Suprapubic skin (tissue), 4 donors: ENCODE data around the gene KLF16. TPM values are rescaled to one million over a fixed set of nuclear protein-coding genes. Genes with fewer than 3 reads are reported as not detected.
A peak's percentile ranks its signal among the peaks of the same experiment; 100 is the strongest.

Experiments
- DNase-seq, 2 donors: peaks; one replicate each; pipeline ENCODE4 v3.0.0-alpha.2; 2019; ENCODE audit warnings: low spot score in 2 of 2
- H3K27ac ChIP-seq: fragments of 200-600 bp; sonication (generic); one replicate; pipeline ENCODE4 v1.5.1; 2019
- H3K27me3 ChIP-seq: fragments of 200-600 bp; sonication (generic); one replicate; pipeline ENCODE4 v1.5.1; 2019
- H3K36me3 ChIP-seq: fragments of 200-600 bp; sonication (generic); one replicate; pipeline ENCODE4 v1.5.1; 2019
- H3K4me1 ChIP-seq: fragments of 200-600 bp; sonication (generic); one replicate; pipeline ENCODE4 v1.5.1; 2019
- H3K4me3 ChIP-seq: fragments of 200-600 bp; sonication (generic); one replicate; pipeline ENCODE4 v1.5.1; 2019; ENCODE audit warnings: mild to moderate bottlenecking
- H3K9me3 ChIP-seq: fragments of 200-600 bp; sonication (generic); one replicate; pipeline ENCODE4 v1.5.1; 2019
- CTCF ChIP-seq, 2 donors: fragments of 200-600 bp in 1 of 2; fragments of 450-650 bp in 1 of 2; sonication (generic) in 1 of 2; IDR thresholded peaks; one replicate each; pipeline ENCODE4 v1.5.1; 2016 to 2019; ENCODE audit warnings: antibody characterized with exemption in 2 of 2, mild to moderate bottlenecking in 1 of 2, moderate library complexity in 1 of 2
- EP300 ChIP-seq: sonication (generic); formaldehyde crosslinking; IDR thresholded peaks from one replicate; pipeline ENCODE4 v1.6.1; 2017; ENCODE audit warnings: antibody characterized with exemption
- POLR2A ChIP-seq, 2 donors: fragments of 450-650 bp; IDR thresholded peaks; one replicate each; pipeline ENCODE4 v1.6.1; 2017; ENCODE audit warnings: antibody characterized with exemption in 2 of 2, mild to moderate bottlenecking in 2 of 2, moderate library complexity in 2 of 2
- POLR2AphosphoS5 ChIP-seq, 3 donors: sonication (generic); formaldehyde crosslinking; IDR thresholded peaks; one replicate each; pipeline ENCODE4 v1.6.1; 2017; ENCODE audit warnings: antibody characterized with exemption in 3 of 3
- WGBS: methylation state at CpG from one replicate; pipeline ENCODE4 v1.1.5; 2018; 5-methylcytosine and 5-hydroxymethylcytosine counted together
- total RNA-seq, 4 donors: library from RNA; depleted of rRNA; stranded (reverse); fragments of >200 nt; gene quantifications; one replicate each; pipeline ENCODE4 v1.1.0, GENCODE V29; 2016

The KLF16 gene
- total RNA-seq, 4 donors from 2014 or later: 12.1 to 30.8 (median 20.9) TPM

- H3K4me1 ChIP-seq: peaks cover 49% of the 10 kb centered on the region
- 33% methylated on average over 8 of the region's 8 CpGs for WGBS
- H3K36me3 ChIP-seq: no peaks in the 10 kb centered on the region
- no peaks in the 10 kb centered on the region for H3K27me3 ChIP-seq
- DNase-seq: no peak
- H3K4me3 ChIP-seq: peak overlapping the region; percentile 58
- no peak for TF ChIP-seq POLR2AphosphoS5 (IDR thresholded peaks at IDR 0.05)
- H3K9me3 ChIP-seq: no peaks in the 10 kb centered on the region
- peak overlapping the region; percentile 90 for H3K27ac ChIP-seq
Observed at GRCh38 chr19:1904860-1905109, 41.4 kb upstream of the KLF16 start.

GRCh38 chr19:1902923-1903322, 39.5 kb upstream of the KLF16 start:
- Histone ChIP-seq H3K36me3 (no peaks in the 10 kb centered on the region), H3K4me1 (peaks cover 37% of the 10 kb centered on the region), H3K4me3 (no peak overlapping the region), H3K27me3 (no peaks in the 10 kb centered on the region), H3K9me3 (no peaks in the 10 kb centered on the region), H3K27ac (no peak overlapping the region)
- TF ChIP-seq EP300 (no peak), POLR2AphosphoS5 (IDR thresholded peaks at IDR 0.05) (no peak), CTCF (IDR thresholded peaks at IDR 0.05) (no peak), POLR2A (IDR thresholded peaks at IDR 0.05) (no peak)
- no peak for DNase-seq
- WGBS: 61% methylated on average over 6 of the region's 6 CpGs

DNA sequence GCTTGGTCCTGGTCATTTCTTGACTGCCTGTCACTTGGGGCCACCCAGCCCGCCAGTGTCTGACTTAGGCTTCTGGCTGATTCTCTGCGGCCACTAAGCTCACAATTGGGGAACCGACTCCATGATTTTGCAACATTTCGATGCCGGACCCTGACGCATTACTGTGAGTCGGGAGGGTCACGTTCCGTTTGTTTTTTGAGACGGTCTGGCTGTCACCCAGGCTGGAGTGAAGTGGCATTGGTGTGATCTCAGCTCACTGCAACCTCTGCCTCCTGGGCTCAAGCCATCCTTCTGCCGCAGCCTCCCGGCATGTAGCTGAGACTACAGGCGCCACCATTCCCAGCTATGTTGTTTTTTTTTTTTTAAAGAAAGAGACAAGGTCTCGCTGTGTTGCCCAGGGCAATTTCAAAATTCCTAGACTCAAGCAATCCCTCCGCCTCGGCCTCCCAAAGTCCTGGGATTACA, 38.6 kb upstream of the KLF16 start:
- Histone ChIP-seq H3K27ac (peak overlapping the region; percentile 38), H3K27me3 (no peaks in the 10 kb centered on the region), H3K4me1 (peaks cover 36% of the 10 kb centered on the region), H3K9me3 (no peaks in the 10 kb centered on the region), H3K36me3 (no peaks in the 10 kb centered on the region), H3K4me3 (no peak overlapping the region)
- 81% methylated on average over 16 of the region's 16 CpGs for WGBS
- no peak for TF ChIP-seq EP300
- no peak for TF ChIP-seq CTCF (IDR thresholded peaks at IDR 0.05)
- TF ChIP-seq POLR2A (IDR thresholded peaks at IDR 0.05): no peak
- TF ChIP-seq POLR2AphosphoS5 (IDR thresholded peaks at IDR 0.05): no peak
- no peak for DNase-seq

GRCh38 chr19:1896508-1896907, 33.1 kb upstream of the KLF16 start:
- WGBS: 68% methylated on average over 13 of the region's 13 CpGs
- DNase-seq: no peak
- Histone ChIP-seq H3K36me3 (no peaks in the 10 kb centered on the region), H3K4me3 (no peak overlapping the region), H3K9me3 (no peaks in the 10 kb centered on the region), H3K27me3 (no peaks in the 10 kb centered on the region), H3K27ac (no peak overlapping the region), H3K4me1 (peaks cover 27% of the 10 kb centered on the region)
- TF ChIP-seq CTCF (IDR thresholded peaks at IDR 0.05) (no peak), POLR2AphosphoS5 (IDR thresholded peaks at IDR 0.05) (no peak), EP300 (no peak), POLR2A (IDR thresholded peaks at IDR 0.05) (no peak)

DNA sequence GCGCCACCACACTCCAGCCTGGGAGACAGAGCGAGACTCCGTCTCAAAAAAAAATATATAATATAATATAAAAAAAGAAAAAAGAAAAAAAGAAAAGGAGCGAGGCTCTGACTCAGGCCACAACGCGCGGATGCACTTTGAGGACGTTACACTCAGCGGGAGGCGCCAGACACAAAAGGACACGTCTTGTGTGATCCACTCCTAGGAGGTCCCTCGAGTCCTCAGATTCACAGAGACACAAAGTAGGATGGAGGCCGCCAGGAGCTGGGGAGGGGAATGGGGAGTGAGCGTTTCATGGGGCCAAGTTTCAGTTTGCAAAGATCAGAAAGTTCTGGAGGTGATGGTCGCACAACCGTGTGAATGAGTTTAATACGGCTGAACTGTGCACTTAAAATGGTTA, 30.4 kb upstream of the KLF16 start:
- Histone ChIP-seq H3K27ac (no peak overlapping the region), H3K27me3 (no peaks in the 10 kb centered on the region), H3K36me3 (no peaks in the 10 kb centered on the region), H3K9me3 (no peaks in the 10 kb centered on the region), H3K4me3 (no peak overlapping the region), H3K4me1 (peaks cover 23% of the 10 kb centered on the region)
- no peak for TF ChIP-seq POLR2A (IDR thresholded peaks at IDR 0.05)
- TF ChIP-seq EP300: no peak
- TF ChIP-seq POLR2AphosphoS5 (IDR thresholded peaks at IDR 0.05): no peak
- TF ChIP-seq CTCF (IDR thresholded peaks at IDR 0.05): no peak
- 89% methylated on average over 17 of the region's 17 CpGs for WGBS
- no peak for DNase-seq

- WGBS: 100% methylated on average over 1 of the region's 1 CpG
- TF ChIP-seq POLR2A (IDR thresholded peaks at IDR 0.05) (no peak), CTCF (IDR thresholded peaks at IDR 0.05) (no peak), POLR2AphosphoS5 (IDR thresholded peaks at IDR 0.05) (no peak), EP300 (no peak)
- no peaks in the 10 kb centered on the region for H3K9me3 ChIP-seq
- no peaks in the 10 kb centered on the region for H3K36me3 ChIP-seq
- no peak overlapping the region for H3K27ac ChIP-seq
- no peaks in the 10 kb centered on the region for H3K4me1 ChIP-seq
- H3K4me3 ChIP-seq: no peak overlapping the region
- no peaks in the 10 kb centered on the region for H3K27me3 ChIP-seq
- DNase-seq: no peak
Observed at GRCh38 chr19:1889907-1890306, 26.5 kb upstream of the KLF16 start.
